Measurements from ENCODE around the gene UTP3.

DNA sequence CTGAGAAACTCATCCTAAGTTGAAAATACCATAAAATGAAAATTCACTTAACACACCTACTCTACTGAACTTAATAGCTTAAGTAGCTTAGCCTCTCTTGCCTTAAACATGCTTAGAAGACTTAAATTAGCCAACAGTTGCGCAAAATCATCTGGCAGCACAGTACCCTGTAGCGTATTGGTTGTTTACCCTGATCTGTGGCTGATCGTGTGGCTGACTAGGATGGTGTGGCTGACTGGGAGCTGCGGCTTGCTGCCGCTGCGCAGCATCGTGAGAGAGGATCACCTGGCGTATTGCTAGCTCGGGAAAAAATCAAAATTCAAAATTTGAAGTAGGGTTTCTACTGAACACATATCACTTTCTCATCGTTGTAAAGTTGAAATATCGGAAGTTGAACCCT lies 39.8 kb downstream of the UTP3 start:
- no peak for TF ChIP-seq EGR1 (IDR thresholded peaks at IDR 0.05; ENCODE audit: low read depth in 2 of 2)
- TF ChIP-seq JUND (IDR thresholded peaks at IDR 0.05) = no peak
- TF ChIP-seq, protein P1, sequence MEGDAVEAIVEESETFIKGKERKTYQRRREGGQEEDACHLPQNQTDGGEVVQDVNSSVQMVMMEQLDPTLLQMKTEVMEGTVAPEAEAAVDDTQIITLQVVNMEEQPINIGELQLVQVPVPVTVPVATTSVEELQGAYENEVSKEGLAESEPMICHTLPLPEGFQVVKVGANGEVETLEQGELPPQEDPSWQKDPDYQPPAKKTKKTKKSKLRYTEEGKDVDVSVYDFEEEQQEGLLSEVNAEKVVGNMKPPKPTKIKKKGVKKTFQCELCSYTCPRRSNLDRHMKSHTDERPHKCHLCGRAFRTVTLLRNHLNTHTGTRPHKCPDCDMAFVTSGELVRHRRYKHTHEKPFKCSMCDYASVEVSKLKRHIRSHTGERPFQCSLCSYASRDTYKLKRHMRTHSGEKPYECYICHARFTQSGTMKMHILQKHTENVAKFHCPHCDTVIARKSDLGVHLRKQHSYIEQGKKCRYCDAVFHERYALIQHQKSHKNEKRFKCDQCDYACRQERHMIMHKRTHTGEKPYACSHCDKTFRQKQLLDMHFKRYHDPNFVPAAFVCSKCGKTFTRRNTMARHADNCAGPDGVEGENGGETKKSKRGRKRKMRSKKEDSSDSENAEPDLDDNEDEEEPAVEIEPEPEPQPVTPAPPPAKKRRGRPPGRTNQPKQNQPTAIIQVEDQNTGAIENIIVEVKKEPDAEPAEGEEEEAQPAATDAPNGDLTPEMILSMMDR (IDR thresholded peaks at IDR 0.05; ENCODE audit: low read depth, low read length, missing input control) = no peak
- TF ChIP-seq, protein P2, sequence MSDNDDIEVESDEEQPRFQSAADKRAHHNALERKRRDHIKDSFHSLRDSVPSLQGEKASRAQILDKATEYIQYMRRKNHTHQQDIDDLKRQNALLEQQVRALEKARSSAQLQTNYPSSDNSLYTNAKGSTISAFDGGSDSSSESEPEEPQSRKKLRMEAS (IDR thresholded peaks at IDR 0.05) = no peak
- TF ChIP-seq HNF4A (conservative IDR thresholded peaks at IDR 0.05) = no peak
- TF ChIP-seq RXRA (IDR thresholded peaks at IDR 0.05) = no peak
